D721Med (cell line): ENCODE data around the gene CCDC12.

Experiments used
- DNase-seq: peaks from one replicate; pipeline ENCODE4 v3.0.0; 2011; ENCODE audit warnings: low spot score; ENCODE audit not compliant: insufficient read length
- FAIRE-seq: peaks from 2 replicates; lab custom pipeline; 2011; peaks lifted over from hg19 to GRCh38; lab: Jason Lieb, UNC
- TF ChIP-seq, protein P1 (sequence below): IDR thresholded peaks from 2 replicates; pipeline ENCODE4 v1.5.1; 2012; ENCODE audit warnings: mild to moderate bottlenecking, control low read depth; ENCODE audit not compliant: insufficient read depth; ENCODE audit errors: missing control alignments

The CCDC12 gene

GRCh38 chr3:46908986-46909534 lies 67.5 kb downstream of the CCDC12 start:
- DNase-seq: no peak

GRCh38 chr3:46908294-46908985 lies 68.1 kb downstream of the CCDC12 start:
- TF ChIP-seq, protein P1, sequence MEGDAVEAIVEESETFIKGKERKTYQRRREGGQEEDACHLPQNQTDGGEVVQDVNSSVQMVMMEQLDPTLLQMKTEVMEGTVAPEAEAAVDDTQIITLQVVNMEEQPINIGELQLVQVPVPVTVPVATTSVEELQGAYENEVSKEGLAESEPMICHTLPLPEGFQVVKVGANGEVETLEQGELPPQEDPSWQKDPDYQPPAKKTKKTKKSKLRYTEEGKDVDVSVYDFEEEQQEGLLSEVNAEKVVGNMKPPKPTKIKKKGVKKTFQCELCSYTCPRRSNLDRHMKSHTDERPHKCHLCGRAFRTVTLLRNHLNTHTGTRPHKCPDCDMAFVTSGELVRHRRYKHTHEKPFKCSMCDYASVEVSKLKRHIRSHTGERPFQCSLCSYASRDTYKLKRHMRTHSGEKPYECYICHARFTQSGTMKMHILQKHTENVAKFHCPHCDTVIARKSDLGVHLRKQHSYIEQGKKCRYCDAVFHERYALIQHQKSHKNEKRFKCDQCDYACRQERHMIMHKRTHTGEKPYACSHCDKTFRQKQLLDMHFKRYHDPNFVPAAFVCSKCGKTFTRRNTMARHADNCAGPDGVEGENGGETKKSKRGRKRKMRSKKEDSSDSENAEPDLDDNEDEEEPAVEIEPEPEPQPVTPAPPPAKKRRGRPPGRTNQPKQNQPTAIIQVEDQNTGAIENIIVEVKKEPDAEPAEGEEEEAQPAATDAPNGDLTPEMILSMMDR: peak; percentile 17
- DNase-seq (no peak), FAIRE-seq (no peak)

More at GRCh38 chr3:46908986-46909534, 67.5 kb downstream of the CCDC12 start:
- FAIRE-seq: no peak
- TF ChIP-seq, protein P1: no peak

DNA sequence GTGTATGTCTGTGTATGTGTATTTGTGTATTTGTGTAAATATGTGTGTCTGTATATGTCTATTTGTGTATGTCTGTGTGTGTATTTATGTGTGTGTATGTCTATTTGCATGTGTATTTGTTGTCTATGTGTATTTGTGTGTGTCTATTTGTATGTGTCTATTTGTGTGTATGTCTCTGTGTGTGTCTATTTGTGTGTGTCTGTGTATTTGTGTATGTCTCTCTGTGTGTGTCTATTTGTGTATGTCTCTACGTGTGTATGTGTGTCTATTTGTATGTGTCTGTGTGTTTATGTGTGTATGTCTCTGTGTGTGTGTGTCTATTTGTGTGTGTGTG lies 68.6 kb downstream of the CCDC12 start:
- DNase-seq: no peak
- no peak for FAIRE-seq
- TF ChIP-seq, protein P1: no peak

DNA sequence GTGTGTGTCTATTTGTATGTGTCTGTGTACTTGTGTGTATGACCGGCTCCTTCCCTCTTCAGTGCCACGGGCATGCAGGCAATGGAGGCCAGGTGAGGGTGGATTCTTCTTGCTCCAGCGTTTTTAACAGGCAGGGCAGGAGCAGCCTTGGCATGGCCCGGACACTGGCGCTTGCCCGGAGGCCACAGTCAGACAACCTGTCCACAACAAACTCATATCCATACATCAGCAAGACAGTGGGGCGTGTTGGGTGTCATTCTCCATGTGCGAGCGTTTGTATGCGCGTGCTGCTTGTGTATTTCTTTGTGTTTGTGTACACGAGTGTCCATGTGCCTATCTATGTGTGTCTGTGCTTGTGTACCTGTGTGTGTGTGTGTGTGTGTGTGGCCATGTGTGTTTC lies 69.3 kb downstream of the CCDC12 start:
- DNase-seq (no peak), FAIRE-seq (no peak)
- TF ChIP-seq, protein P1: no peak

DNA sequence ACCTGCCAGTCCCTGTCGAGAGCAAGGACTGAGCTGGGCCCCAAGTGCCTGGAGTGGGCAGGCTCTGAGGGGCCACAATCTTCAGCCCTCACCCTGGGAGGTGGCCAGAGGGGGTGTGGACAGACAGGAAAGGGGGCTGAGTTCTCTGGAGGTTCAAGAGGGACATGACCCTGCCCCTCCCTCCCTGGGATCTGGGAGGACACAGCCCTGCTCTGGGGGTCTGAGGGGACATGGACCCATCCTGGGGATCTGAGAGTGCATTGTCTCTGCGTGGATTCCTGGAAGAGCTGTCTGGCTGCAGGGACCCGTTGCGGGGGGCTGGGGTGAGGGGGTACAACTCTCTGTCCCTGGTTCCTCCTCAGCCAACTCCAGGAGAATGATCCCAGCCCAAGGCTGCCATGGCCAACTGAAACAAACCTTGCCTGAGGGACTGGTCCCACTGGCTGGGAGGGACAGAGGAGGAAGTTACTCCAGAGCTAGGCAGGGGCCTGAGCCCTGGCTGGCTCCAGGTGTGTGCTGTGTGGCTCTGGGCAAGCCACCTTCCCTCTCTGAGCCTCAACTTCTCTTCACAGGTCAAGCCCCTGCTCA lies 70.0 kb downstream of the CCDC12 start:
- FAIRE-seq (no peak), DNase-seq (no peak)
- TF ChIP-seq, protein P1: no peak

DNA sequence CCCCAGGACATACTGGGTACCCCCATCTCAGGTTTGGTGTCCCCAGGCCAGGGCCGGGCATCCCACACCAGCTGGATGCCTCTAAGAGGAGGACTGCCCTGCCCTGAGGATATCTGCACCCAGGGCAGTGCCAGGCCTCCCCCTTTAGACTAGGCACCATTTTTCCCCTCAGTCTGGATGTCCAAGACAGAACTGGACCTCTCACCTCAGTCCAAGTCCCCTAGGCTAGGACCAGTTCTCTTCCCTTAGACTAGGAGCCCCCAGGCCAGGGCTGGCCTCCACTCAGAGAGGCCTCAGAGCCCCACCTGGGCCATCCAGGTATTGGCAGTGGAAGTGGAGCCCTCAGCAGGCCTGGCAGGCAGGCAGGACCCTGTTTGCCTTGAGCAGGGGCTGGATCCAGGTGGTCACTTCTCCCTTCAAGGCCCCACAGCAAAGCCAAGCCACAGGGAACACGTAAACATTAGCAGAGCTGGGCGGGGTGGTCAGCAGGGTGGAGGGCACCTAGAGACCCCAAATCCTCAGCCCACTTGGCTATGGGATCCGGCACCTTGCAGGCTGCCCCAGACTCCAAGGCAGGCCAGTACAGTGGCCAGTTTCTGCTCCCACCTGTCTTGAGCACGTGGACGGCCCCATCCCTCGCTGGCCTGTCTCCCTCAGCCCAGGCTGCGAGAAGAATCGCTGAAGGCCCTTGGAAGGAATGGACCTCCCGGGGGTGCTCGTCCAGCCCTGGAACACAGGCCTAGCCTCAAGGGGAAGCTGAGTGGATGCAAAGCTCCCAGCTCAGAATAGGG lies 70.7 kb downstream of the CCDC12 start:
- FAIRE-seq (no peak), DNase-seq (no peak)
- TF ChIP-seq, protein P1: no peak
